Astrocyte (in vitro differentiated cells and primary cell): Measurements from ENCODE around the gene DIDO1. TPM values are rescaled to one million over a fixed set of nuclear protein-coding genes. Genes with fewer than 3 reads are reported as not detected.

ENCODE experiments used
- DNase-seq: peaks from one replicate; pipeline ENCODE4 v3.0.0-alpha.2; 2010; ENCODE audit warnings: low read depth
- FAIRE-seq: peaks from 2 replicates; lab custom pipeline; 2011; peaks lifted over from hg19 to GRCh38; lab: Jason Lieb, UNC
- H2AFZ ChIP-seq: 2 replicates; pipeline ENCODE4 v1.6.0; 2012; ENCODE audit warnings: low read depth, low read length, inconsistent platforms
- H3K27ac ChIP-seq: 2 replicates; pipeline ENCODE4 v1.5.1; 2011; ENCODE audit warnings: low read depth, low read length, inconsistent platforms
- H3K27me3 ChIP-seq: 2 replicates; pipeline ENCODE4 v1.6.0; 2011; ENCODE audit warnings: low read length, inconsistent platforms; ENCODE audit not compliant: insufficient read depth
- H3K36me3 ChIP-seq: 2 replicates; pipeline ENCODE4 v1.5.1; 2011; ENCODE audit warnings: low read length, inconsistent platforms; ENCODE audit not compliant: insufficient read depth
- H3K4me1 ChIP-seq: 2 replicates; pipeline ENCODE4 v1.5.1; 2011; ENCODE audit warnings: low read length, inconsistent platforms; ENCODE audit not compliant: insufficient read depth
- H3K4me2 ChIP-seq: 2 replicates; pipeline ENCODE4 v1.6.0; 2012; ENCODE audit warnings: low read length, inconsistent platforms
- H3K4me3 ChIP-seq: 2 replicates; pipeline ENCODE4 v1.5.1; 2011; ENCODE audit warnings: low read depth, mild to moderate bottlenecking, low read length, inconsistent platforms; ENCODE audit not compliant: insufficient read depth
- H3K79me2 ChIP-seq: 2 replicates; pipeline ENCODE4 v1.6.0; 2012; ENCODE audit warnings: mild to moderate bottlenecking, low read length, inconsistent platforms; ENCODE audit not compliant: insufficient read depth
- H3K9ac ChIP-seq: 2 replicates; pipeline ENCODE4 v1.6.0; 2012; ENCODE audit warnings: mild to moderate bottlenecking, low read length, inconsistent platforms
- H3K9me3 ChIP-seq: 2 replicates; pipeline ENCODE4 v1.5.1; 2012; ENCODE audit warnings: low read depth, mild to moderate bottlenecking, low read length, inconsistent platforms; ENCODE audit not compliant: insufficient read depth
- H4K20me1 ChIP-seq: 2 replicates; pipeline ENCODE4 v1.6.0; 2012; ENCODE audit warnings: low read length, inconsistent platforms; ENCODE audit not compliant: insufficient read depth
- H3K27ac Mint-ChIP-seq: one replicate; pipeline ENCODE4 v1.8.0; 2021; ENCODE audit warnings: mild to moderate bottlenecking, mixed read lengths; ENCODE audit not compliant: unreplicated experiment
- H3K27me3 Mint-ChIP-seq: one replicate; pipeline ENCODE4 v1.8.0; 2021; ENCODE audit warnings: low read depth, mixed read lengths; ENCODE audit not compliant: unreplicated experiment
- H3K36me3 Mint-ChIP-seq: one replicate; pipeline ENCODE4 v1.8.0; 2021; ENCODE audit warnings: low read depth, mixed read lengths; ENCODE audit not compliant: unreplicated experiment
- H3K4me1 Mint-ChIP-seq: one replicate; pipeline ENCODE4 v1.8.0; 2021; ENCODE audit warnings: low read depth, mixed read lengths; ENCODE audit not compliant: unreplicated experiment
- H3K4me3 Mint-ChIP-seq: one replicate; pipeline ENCODE4 v1.8.0; 2021; ENCODE audit warnings: mild to moderate bottlenecking, moderate library complexity, mixed read lengths; ENCODE audit not compliant: unreplicated experiment
- H3K9me3 Mint-ChIP-seq: one replicate; pipeline ENCODE4 v1.8.0; 2021; ENCODE audit warnings: mild to moderate bottlenecking, mixed read lengths; ENCODE audit not compliant: unreplicated experiment
- CTCF ChIP-seq: IDR thresholded peaks from 2 replicates; pipeline ENCODE4 v1.5.1; 2011; ENCODE audit warnings: low read depth, mild to moderate bottlenecking, inconsistent platforms, low read length, moderate library complexity; ENCODE audit not compliant: insufficient read depth
- EZH2 ChIP-seq: IDR thresholded peaks from 2 replicates; pipeline ENCODE4 v1.6.1; 2012; ENCODE audit warnings: mild to moderate bottlenecking, low read length, inconsistent platforms; ENCODE audit not compliant: insufficient read depth
- total RNA-seq: library from RNA; stranded (reverse); gene quantifications from 2 replicates; pipeline ENCODE4 v1.2.1, GENCODE V29; 2021

DIDO1 gene
- total RNA-seq, 1 donor from 2014 or later: 39.0 TPM

GRCh38 chr20:62830821-62831220 lies 95.5 kb downstream of the DIDO1 start:
- H3K4me3 ChIP-seq: no peak overlapping the region
- no peak overlapping the region for H2AFZ ChIP-seq
- Mint-ChIP-seq H3K27me3 (no peaks in the 10 kb centered on the region), H3K27ac (no peak overlapping the region), H3K4me3 (no peak overlapping the region), H3K4me1 (peaks cover 3% of the 10 kb centered on the region), H3K9me3 (no peaks in the 10 kb centered on the region), H3K36me3 (peaks cover 4% of the 10 kb centered on the region)
- H3K36me3 ChIP-seq: no peaks in the 10 kb centered on the region
- no peaks in the 10 kb centered on the region for H3K4me1 ChIP-seq
- H3K27ac ChIP-seq: no peak overlapping the region
- H3K79me2 ChIP-seq: no peaks in the 10 kb centered on the region
- no peaks in the 10 kb centered on the region for H3K9me3 ChIP-seq
- H3K4me2 ChIP-seq: no peak overlapping the region
- FAIRE-seq (no peak), DNase-seq (no peak)
- H4K20me1 ChIP-seq: no peaks in the 10 kb centered on the region
- H3K27me3 ChIP-seq: no peaks in the 10 kb centered on the region
- no peak overlapping the region for H3K9ac ChIP-seq
- TF ChIP-seq EZH2 (no peak), CTCF (no peak)

DNA sequence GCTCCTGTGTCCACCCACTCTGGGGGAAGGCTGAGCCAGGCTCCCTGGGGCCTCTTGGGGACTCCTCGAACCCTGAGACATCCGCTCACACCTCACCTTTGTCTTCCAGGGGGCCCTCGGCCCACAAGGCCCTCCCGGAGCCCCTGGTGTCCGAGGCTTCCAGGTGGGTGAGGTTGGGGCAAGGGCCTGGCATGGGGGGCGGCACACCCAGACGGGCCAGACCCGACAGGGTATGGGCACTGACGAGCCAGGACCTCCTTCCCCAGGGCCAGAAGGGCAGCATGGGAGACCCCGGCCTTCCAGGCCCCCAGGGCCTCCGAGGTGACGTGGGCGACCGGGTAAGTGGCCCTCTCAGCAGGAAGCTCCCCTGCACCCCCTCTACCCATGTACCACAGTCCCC lies 96.1 kb downstream of the DIDO1 start:
- peaks cover 3% of the 10 kb centered on the region for H3K4me1 Mint-ChIP-seq

More for the DNA sequence above, 96.1 kb downstream of the DIDO1 start:
- Mint-ChIP-seq H3K27me3 (no peaks in the 10 kb centered on the region), H3K36me3 (peaks cover 2% of the 10 kb centered on the region), H3K4me3 (no peak overlapping the region), H3K9me3 (no peaks in the 10 kb centered on the region), H3K27ac (no peak overlapping the region)
- Histone ChIP-seq H3K36me3 (no peaks in the 10 kb centered on the region), H4K20me1 (no peaks in the 10 kb centered on the region), H3K9ac (no peak overlapping the region), H3K4me2 (no peak overlapping the region), H3K4me1 (no peaks in the 10 kb centered on the region), H3K27me3 (no peaks in the 10 kb centered on the region), H3K27ac (no peak overlapping the region), H2AFZ (no peak overlapping the region), H3K4me3 (no peak overlapping the region), H3K9me3 (no peaks in the 10 kb centered on the region), H3K79me2 (no peaks in the 10 kb centered on the region)
- TF ChIP-seq EZH2: no peak
- TF ChIP-seq CTCF: no peak
- FAIRE-seq (no peak), DNase-seq (no peak)
